22Rv1 (cell line): Measurements from ENCODE around the gene QKI.

Source experiments
- H3K27ac ChIP-seq: fragments of 450-650 bp; 2 replicates; pipeline ENCODE4 v1.5.1; 2017
- ZFX ChIP-seq: fragments of 450-650 bp; IDR thresholded peaks from 2 replicates; pipeline ENCODE4 v1.6.1; 2017; ENCODE audit warnings: antibody characterized with exemption, borderline replicate concordance
- TF ChIP-seq, protein P1 (sequence below): fragments of 450-650 bp; IDR thresholded peaks from 2 replicates; pipeline ENCODE4 v1.5.1; 2017; ENCODE audit warnings: mild to moderate bottlenecking

QKI gene

DNA sequence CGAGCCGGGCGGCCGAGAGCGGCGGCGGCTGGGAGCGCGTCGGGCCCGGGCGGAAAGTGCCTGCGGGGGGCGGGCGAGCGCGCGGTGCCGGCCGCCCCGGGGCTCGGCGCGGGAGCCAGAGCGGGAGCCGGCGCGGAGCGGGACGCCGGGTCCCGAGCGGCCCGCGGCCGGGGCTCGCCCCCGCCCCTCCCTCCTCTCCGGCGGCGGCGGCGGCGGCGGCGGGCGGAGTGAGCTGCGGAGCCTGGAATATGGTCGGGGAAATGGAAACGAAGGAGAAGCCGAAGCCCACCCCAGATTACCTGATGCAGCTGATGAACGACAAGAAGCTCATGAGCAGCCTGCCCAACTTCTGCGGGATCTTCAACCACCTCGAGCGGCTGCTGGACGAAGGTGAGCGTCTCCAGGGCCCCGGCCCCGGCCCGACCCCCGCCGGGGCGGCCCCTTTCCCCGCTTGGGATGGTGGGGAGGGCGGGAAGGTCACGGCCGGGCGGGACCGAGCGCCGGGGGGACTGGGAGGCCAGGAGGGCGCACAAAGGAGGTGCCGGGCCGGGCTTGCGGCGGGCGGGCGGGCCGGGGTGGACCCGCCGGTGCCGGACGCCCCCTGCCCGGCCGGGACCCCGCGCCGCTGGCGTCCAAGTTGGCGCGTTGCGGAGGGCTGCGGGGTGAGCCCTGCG, 565 bp downstream of the QKI start:
- TF ChIP-seq ZFX, result no peak
- H3K27ac ChIP-seq, result peak overlapping the region; percentile 88

DNA sequence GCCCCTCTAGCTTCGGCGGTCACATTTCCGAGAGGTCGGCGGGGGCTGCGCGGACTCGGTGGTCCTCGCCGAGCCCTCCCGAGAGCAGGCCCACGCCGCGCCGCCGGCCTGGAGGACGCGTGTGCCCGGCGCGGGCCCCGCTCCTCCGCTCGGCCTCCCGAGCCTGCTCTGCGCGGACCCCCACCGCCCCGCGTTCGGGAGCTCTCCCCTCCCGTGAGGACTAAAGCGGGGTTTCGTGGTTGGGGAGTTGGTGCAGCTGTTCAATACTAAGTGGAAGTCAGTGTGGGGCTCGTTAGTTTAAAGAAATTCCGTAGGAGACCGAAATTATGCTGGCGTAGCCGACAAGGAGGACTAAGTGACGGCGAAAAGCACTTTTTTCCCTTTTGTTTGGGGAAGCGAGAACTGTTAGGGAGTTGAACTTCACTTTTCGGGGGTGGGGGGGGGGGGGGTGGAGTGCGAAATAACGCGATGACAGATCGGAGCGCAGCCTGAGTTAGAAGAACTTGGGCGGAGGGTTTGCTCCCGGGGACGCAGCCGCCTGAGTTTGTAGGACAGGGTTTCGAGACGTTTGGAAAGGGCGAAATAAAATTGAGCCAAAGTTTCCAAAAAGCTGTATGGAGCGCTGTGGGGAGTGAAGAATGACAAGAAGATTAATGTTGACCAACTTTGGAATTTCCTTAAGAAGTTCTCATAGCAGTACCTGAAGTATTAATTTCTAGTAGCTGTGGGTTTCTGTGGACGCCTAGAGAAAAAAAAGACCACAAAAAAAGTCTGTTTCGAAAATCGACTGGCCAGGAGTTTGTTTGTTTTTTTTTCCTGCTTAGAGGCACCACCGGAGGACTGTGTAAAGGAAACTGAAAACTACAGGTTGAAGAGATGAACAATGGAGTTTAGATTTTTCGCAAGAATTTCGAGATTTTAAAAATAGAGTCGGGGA, 1.4 kb downstream of the QKI start:
- peak overlapping the region; percentile 88 for H3K27ac ChIP-seq
- TF ChIP-seq, protein P1, sequence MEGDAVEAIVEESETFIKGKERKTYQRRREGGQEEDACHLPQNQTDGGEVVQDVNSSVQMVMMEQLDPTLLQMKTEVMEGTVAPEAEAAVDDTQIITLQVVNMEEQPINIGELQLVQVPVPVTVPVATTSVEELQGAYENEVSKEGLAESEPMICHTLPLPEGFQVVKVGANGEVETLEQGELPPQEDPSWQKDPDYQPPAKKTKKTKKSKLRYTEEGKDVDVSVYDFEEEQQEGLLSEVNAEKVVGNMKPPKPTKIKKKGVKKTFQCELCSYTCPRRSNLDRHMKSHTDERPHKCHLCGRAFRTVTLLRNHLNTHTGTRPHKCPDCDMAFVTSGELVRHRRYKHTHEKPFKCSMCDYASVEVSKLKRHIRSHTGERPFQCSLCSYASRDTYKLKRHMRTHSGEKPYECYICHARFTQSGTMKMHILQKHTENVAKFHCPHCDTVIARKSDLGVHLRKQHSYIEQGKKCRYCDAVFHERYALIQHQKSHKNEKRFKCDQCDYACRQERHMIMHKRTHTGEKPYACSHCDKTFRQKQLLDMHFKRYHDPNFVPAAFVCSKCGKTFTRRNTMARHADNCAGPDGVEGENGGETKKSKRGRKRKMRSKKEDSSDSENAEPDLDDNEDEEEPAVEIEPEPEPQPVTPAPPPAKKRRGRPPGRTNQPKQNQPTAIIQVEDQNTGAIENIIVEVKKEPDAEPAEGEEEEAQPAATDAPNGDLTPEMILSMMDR, result no peak
- no peak for TF ChIP-seq ZFX

DNA sequence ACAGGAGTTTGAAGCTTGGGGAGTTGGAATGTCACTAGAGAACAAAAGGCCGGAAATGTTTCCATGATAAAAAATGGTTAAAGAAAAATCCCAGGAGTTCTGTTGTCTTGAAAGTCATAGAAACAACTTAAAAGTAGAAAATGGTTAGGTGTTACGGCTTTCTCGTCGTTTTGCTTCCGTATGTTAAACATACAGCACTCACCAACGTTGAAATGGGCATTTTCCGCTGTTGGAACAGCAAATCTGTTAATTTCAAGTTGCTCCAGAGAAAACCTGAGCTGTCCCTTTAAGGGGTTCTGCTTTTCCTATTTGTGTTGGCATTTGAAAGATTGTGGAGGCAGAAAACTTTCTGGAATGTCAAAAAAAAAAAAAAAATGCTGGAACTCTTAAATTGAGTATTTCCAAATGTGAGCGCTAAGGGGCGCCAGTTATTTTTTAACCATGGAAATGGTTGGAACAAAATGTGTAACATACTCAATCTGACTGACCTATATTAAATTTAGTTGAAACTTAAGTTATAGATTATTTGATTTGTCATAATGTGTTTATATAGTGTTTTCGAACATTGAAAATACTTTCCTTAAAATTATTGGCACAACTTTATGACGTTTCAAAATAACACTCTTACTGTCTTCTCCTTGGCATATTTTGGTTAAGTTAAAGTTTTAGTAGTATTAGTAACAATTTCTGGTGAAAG, 2.2 kb downstream of the QKI start:
- TF ChIP-seq, protein P1, result peak; percentile 79
- TF ChIP-seq ZFX, result no peak
- H3K27ac ChIP-seq, result peak overlapping the region; percentile 88

- no peak overlapping the region for H3K27ac ChIP-seq
- no peak for TF ChIP-seq ZFX
- TF ChIP-seq, protein P1, result no peak
Measured at GRCh38 chr6:163417595-163417994, 3.1 kb downstream of the QKI start.

- TF ChIP-seq, protein P1, result no peak
- TF ChIP-seq ZFX, result no peak
- H3K27ac ChIP-seq, result no peak overlapping the region
Measured at GRCh38 chr6:163418311-163419029, 4.0 kb downstream of the QKI start.

DNA sequence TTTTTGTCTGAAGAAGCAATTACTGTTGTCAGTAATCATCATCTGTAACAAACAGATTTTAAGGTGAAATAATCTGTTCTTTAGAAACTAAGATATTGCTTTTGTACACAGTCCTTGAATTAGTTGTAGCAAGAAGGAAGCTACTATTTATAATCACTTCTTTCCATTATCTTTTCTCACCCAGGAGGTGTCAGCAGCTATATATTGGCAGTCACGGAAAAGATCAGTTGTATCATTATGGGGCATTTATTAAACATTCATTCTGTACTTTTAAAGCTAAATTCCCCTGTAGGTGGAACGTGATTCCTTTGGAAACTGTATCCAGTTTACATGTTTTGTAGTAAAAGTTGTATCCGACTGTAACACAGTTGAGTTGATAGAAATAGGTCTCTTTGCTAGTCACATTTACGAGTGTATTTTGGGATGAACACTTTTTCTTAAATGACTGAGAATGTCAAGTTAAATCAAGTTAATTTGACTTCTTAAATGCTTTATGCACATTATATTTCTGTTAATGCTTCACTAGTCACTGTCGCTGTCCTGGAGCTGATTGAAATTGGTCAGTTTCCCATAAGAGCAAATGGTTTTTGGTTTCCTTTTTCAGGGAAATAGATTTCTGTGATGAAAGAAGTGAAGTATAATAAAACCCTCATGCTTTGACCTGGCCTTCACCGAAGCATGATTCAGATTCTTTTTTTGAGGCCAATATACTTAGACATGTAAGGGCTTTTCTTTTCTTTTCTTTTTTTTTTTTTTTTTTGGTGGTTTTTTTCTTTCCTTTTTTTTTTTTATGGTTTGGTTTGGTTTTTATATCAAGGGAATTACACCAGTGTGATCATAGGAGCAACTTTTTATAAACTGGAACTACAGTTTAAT, 5.1 kb downstream of the QKI start:
- no peak for TF ChIP-seq ZFX
- no peak overlapping the region for H3K27ac ChIP-seq

DNA sequence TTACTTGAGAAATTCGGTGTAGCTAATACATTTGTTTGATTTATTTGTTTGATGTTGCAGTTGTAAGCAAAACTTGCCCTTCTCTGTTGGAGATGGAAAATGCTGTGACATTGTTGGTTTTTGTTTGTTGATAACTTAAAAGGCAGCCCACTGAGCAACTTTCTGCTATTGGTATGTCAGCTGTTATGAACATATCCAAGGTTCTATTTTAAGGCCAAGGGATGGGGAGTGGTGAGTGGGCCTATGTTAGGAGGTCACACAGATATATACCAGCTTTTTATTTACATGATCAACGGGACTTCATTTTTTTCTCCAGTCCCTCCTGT, 5.7 kb downstream of the QKI start:
- no peak overlapping the region for H3K27ac ChIP-seq
- no peak for TF ChIP-seq ZFX
- TF ChIP-seq, protein P1, result no peak
